Measurements from ENCODE around the gene CTNNBL1.

- TF ChIP-seq CTCF (IDR thresholded peaks at IDR 0.05): no peak
- TF ChIP-seq POLR2AphosphoS5 (IDR thresholded peaks at IDR 0.05; ENCODE audit: low read depth, low read length): no peak
- no peak for TF ChIP-seq TCF7L2 (IDR thresholded peaks at IDR 0.05; ENCODE audit: low read depth, low read length)
These were observed 39.6 kb downstream of the CTNNBL1 start for GRCh38 chr20:37733416-37733815.

Measured in Panc1 (cell line).